Stomach (tissue), 4 donors: Measurements from ENCODE around the gene NUP210.

Experiments used
- CTCF ChIP-seq, 7 experiments: fragments of 450-650 bp in 4 of 7; fragments of 200-600 bp in 3 of 7; sonication (generic) in 3 of 7; IDR thresholded peaks; one replicate each; pipeline ENCODE4 v1.5.1; 2016 to 2019; ENCODE audit warnings: antibody characterized with exemption in 7 of 7, control low read depth in 2 of 7, mild to moderate bottlenecking in 1 of 7
- EP300 ChIP-seq: sonication (generic); formaldehyde crosslinking; IDR thresholded peaks from one replicate; pipeline ENCODE4 v1.6.1; 2017; ENCODE audit warnings: antibody characterized with exemption
- POLR2A ChIP-seq, 4 donors: fragments of 450-650 bp; IDR thresholded peaks; one replicate each; pipeline ENCODE4 v1.6.1; 2016; ENCODE audit warnings: antibody characterized with exemption in 4 of 4, control low read depth in 2 of 4, mild to moderate bottlenecking in 1 of 4, moderate library complexity in 1 of 4
- POLR2AphosphoS5 ChIP-seq, 3 donors: sonication (generic); formaldehyde crosslinking; IDR thresholded peaks; one replicate each; pipeline ENCODE4 v1.6.1; 2016; ENCODE audit warnings: antibody characterized with exemption in 3 of 3

- TF ChIP-seq CTCF (IDR thresholded peaks at IDR 0.05) (no peak), EP300 (no peak), POLR2A (IDR thresholded peaks at IDR 0.05) (no peak), POLR2AphosphoS5 (IDR thresholded peaks at IDR 0.05) (no peak)
Measured at GRCh38 chr3:13405614-13406013, 14.5 kb downstream of the NUP210 start.
